Thymus (tissue), 11 donors: Measurements from ENCODE around the gene SLC17A9. TPM values are rescaled to one million over a fixed set of nuclear protein-coding genes. Genes with fewer than 3 reads are reported as not detected.

Experiments used
- DNase-seq, 9 donors: peaks; one replicate each; pipeline ENCODE4 v3.0.0-alpha.2; 2013; ENCODE audit warnings: low spot score in 9 of 9, low read depth in 6 of 9, missing footprints in 1 of 9
- H3K27ac ChIP-seq, 2 donors: one replicate each; pipeline ENCODE4 v1.5.1; 2013; ENCODE audit warnings: control low read depth in 1 of 2, low read depth in 1 of 2, low read length in 1 of 2, mild to moderate bottlenecking in 1 of 2, moderate library complexity in 1 of 2
- H3K27me3 ChIP-seq, 2 donors: one replicate each; pipeline ENCODE4 v1.5.1; 2013; ENCODE audit warnings: low read length in 1 of 2; ENCODE audit not compliant: control insufficient read depth in 2 of 2, insufficient read depth in 1 of 2
- H3K36me3 ChIP-seq, 2 donors: one replicate each; pipeline ENCODE4 v1.5.1; 2013; ENCODE audit warnings: low read length in 1 of 2, mild to moderate bottlenecking in 1 of 2, moderate library complexity in 1 of 2; ENCODE audit not compliant: control insufficient read depth in 2 of 2, insufficient read depth in 2 of 2
- H3K4me1 ChIP-seq, 2 donors: one replicate each; pipeline ENCODE4 v1.5.1; 2013; ENCODE audit warnings: low read length in 2 of 2; ENCODE audit not compliant: control insufficient read depth in 2 of 2, insufficient read depth in 2 of 2
- H3K4me3 ChIP-seq, 2 donors: one replicate each; pipeline ENCODE4 v1.5.1; 2013; ENCODE audit warnings: low read length in 2 of 2, control low read depth in 1 of 2, mild to moderate bottlenecking in 1 of 2
- H3K9me3 ChIP-seq, 2 donors: one replicate each; pipeline ENCODE4 v1.5.1; 2013; ENCODE audit warnings: low read length in 1 of 2, mild to moderate bottlenecking in 1 of 2; ENCODE audit not compliant: control insufficient read depth in 2 of 2, insufficient read depth in 1 of 2
- WGBS: extraction: QIAGEN DNeasy Blood & Tissue Kit; methylation state at CpG from one replicate; pipeline ENCODE4 v1.1.7; 2013; 5-methylcytosine and 5-hydroxymethylcytosine counted together
- polyA plus RNA-seq: library from polyadenylated mRNA; stranded (reverse); fragments of 200-250 nt; gene quantifications from one replicate; pipeline ENCODE4 v1.2.3, GENCODE V29; 2013
- total RNA-seq: library from RNA; stranded (reverse); fragments of 120-200 nt; gene quantifications from one replicate; pipeline ENCODE4 v1.2.4, GENCODE V29; 2013
- donor health status: healthy.

Gene SLC17A9
- total and polyA plus RNA-seq, 2 donors: 1.2 to 10.0 TPM

GRCh38 chr20:62969939-62970306 is 17.4 kb downstream of the SLC17A9 start:
- Histone ChIP-seq H3K27me3 (peaks cover 11 to 42% of the 10 kb centered on the region in 2 donors), H3K4me1 (peaks cover 12 to 28% of the 10 kb centered on the region in 2 donors), H3K4me3 (no peak overlapping the region), H3K36me3 (no peaks in the 10 kb centered on the region), H3K9me3 (peaks cover 0 to 10% of the 10 kb centered on the region in 2 donors), H3K27ac (no peak overlapping the region)
- WGBS: 88% methylated on average over 8 of the region's 8 CpGs
- no peak for DNase-seq

GRCh38 chr20:62970307-62971210 is 18.1 kb downstream of the SLC17A9 start:
- Histone ChIP-seq H3K36me3 (no peaks in the 10 kb centered on the region), H3K27me3 (peaks cover 11 to 47% of the 10 kb centered on the region in 2 donors), H3K4me1 (peaks cover 18 to 34% of the 10 kb centered on the region in 2 donors), H3K27ac (no peak overlapping the region), H3K4me3 (no peak overlapping the region), H3K9me3 (peaks cover 0 to 16% of the 10 kb centered on the region in 2 donors)
- 66% methylated on average over 33 of the region's 33 CpGs for WGBS
- no peak for DNase-seq

GRCh38 chr20:62971211-62971949 is 18.9 kb downstream of the SLC17A9 start:
- DNase-seq: no peak
- H3K27me3 ChIP-seq: peaks cover 11 to 54% of the 10 kb centered on the region in 2 donors

GRCh38 chr20:62971950-62972844 is 19.7 kb downstream of the SLC17A9 start:
- WGBS: 5% methylated on average over 38 of the region's 38 CpGs
- DNase-seq: peak in 6 of 9 donors; percentile 71 to 88 (median 78)
- Histone ChIP-seq H3K4me1 (peaks cover 22 to 50% of the 10 kb centered on the region in 2 donors), H3K36me3 (no peaks in the 10 kb centered on the region), H3K27me3 (peaks cover 11 to 56% of the 10 kb centered on the region in 2 donors), H3K27ac (no peak overlapping the region), H3K9me3 (peaks cover 0 to 33% of the 10 kb centered on the region in 2 donors), H3K4me3 (no peak overlapping the region)

More at GRCh38 chr20:62971211-62971949, 18.9 kb downstream of the SLC17A9 start:
- no peak overlapping the region for H3K27ac ChIP-seq
- 93% methylated on average over 10 of the region's 10 CpGs for WGBS
- H3K9me3 ChIP-seq: peaks cover 0 to 24% of the 10 kb centered on the region in 2 donors
- H3K4me3 ChIP-seq: no peak overlapping the region
- H3K4me1 ChIP-seq: peaks cover 22 to 42% of the 10 kb centered on the region in 2 donors
- no peaks in the 10 kb centered on the region for H3K36me3 ChIP-seq

- Histone ChIP-seq H3K4me1 (peaks cover 29 to 59% of the 10 kb centered on the region in 2 donors), H3K27ac (no peak overlapping the region), H3K4me3 (no peak overlapping the region), H3K9me3 (peaks cover 0 to 40% of the 10 kb centered on the region in 2 donors), H3K36me3 (no peaks in the 10 kb centered on the region), H3K27me3 (peaks cover 11 to 61% of the 10 kb centered on the region in 2 donors)
- WGBS: 40% methylated on average over 48 of the region's 48 CpGs
- no peak for DNase-seq
Measured at GRCh38 chr20:62972845-62973745, 20.6 kb downstream of the SLC17A9 start.

- peaks cover 51 to 82% of the 10 kb centered on the region in 2 donors for H3K4me1 ChIP-seq
- no peak for DNase-seq
- H3K4me3 ChIP-seq: no peak overlapping the region
- peaks cover 0 to 50% of the 10 kb centered on the region in 2 donors for H3K9me3 ChIP-seq
- H3K36me3 ChIP-seq: no peaks in the 10 kb centered on the region
- H3K27me3 ChIP-seq: peaks cover 11 to 79% of the 10 kb centered on the region in 2 donors
- peak overlapping the region in 1 of 2 donors; percentile 70 for H3K27ac ChIP-seq
- WGBS: 90% methylated on average over 10 of the region's 10 CpGs
Measured at GRCh38 chr20:62975251-62975760, 22.8 kb downstream of the SLC17A9 start.

GRCh38 chr20:62975812-62976508 is 23.5 kb downstream of the SLC17A9 start:
- 63% methylated on average over 9 of the region's 9 CpGs for WGBS
- no peak for DNase-seq
- H3K9me3 ChIP-seq: peaks cover 0 to 50% of the 10 kb centered on the region in 2 donors
- peaks cover 13 to 80% of the 10 kb centered on the region in 2 donors for H3K27me3 ChIP-seq
- H3K4me1 ChIP-seq: peaks cover 57 to 85% of the 10 kb centered on the region in 2 donors
- H3K36me3 ChIP-seq: no peaks in the 10 kb centered on the region
- no peak overlapping the region for H3K4me3 ChIP-seq
- peak overlapping the region in 1 of 2 donors; percentile 70 for H3K27ac ChIP-seq
